SK-N-SH (cell line): ENCODE measurements around the gene HOMER2. TPM values are rescaled to one million over a fixed set of nuclear protein-coding genes. Genes with fewer than 3 reads are reported as not detected.
A peak's percentile ranks its signal among the peaks of the same experiment; 100 is the strongest.

ENCODE experiments used
- CTCF ChIA-PET: fragments of 300-600, 350-600 bp; formaldehyde crosslinking; extraction: SDS; loops from one replicate; lab custom pipeline; 2021; lab: Yijun Ruan, JAX
- POLR2A ChIA-PET: fragments of 350-600 bp; sonication (Branson Sonifier 250); formaldehyde crosslinking; extraction: SDS; loops from one replicate; lab custom pipeline; 2020; ENCODE audit warnings: antibody characterized with exemption, inconsistent platforms; lab: Yijun Ruan, JAX
- DNase-seq: peaks from one replicate; pipeline ENCODE4 v3.0.0; 2012
- H2AFZ ChIP-seq: fragments of 200-600 bp; sonication (generic); 2 replicates; pipeline ENCODE4 v1.8.1; 2016; ENCODE audit warnings: antibody characterized with exemption, mild to moderate bottlenecking, low read depth
- H3F3A ChIP-seq: fragments of 200-600 bp; sonication (generic); replicated peaks from 2 replicates; pipeline ENCODE3; 2016; ENCODE audit warnings: antibody characterized with exemption, mild to moderate bottlenecking; ENCODE audit not compliant: insufficient read depth
- H3K27ac ChIP-seq, 2 experiments: fragments of 200-500 bp in 1 of 2; fragments of 200-600 bp in 1 of 2; sonication (Bioruptor generic) in 1 of 2; sonication (generic), shearing (Covaris generic) in 1 of 2; 2 replicates each; pipeline versions ENCODE4 v1.5.1 to v1.6.1; 2014 to 2016; ENCODE audit warnings: low read depth in 2 of 2, inconsistent platforms in 1 of 2, low read length in 1 of 2, mild to moderate bottlenecking in 1 of 2, mixed read lengths in 1 of 2
- H3K27me3 ChIP-seq: fragments of 200-600 bp; sonication (generic), shearing (Covaris generic); 2 replicates; pipeline ENCODE4 v1.6.1; 2016; ENCODE audit warnings: mixed run types; ENCODE audit not compliant: insufficient read depth
- H3K36me3 ChIP-seq, 2 experiments: fragments of 200-500 bp in 1 of 2; fragments of 200-600 bp in 1 of 2; sonication (Bioruptor generic) in 1 of 2; sonication (generic) in 1 of 2; replicated peaks in 1 of 2; 2 replicates each; pipeline versions ENCODE3 to v1.5.1; 2014 to 2016; ENCODE audit warnings: low read length in 1 of 2, mild to moderate bottlenecking in 1 of 2; ENCODE audit not compliant: insufficient read depth in 2 of 2, control insufficient read depth in 1 of 2
- H3K4me1 ChIP-seq, 2 experiments: fragments of 200-500 bp in 1 of 2; fragments of 200-600 bp in 1 of 2; sonication (Bioruptor generic) in 1 of 2; sonication (generic), shearing (Covaris generic) in 1 of 2; 2 replicates each; pipeline versions ENCODE4 v1.5.1 to v1.6.1; 2014 to 2016; ENCODE audit warnings: low read depth in 1 of 2, low read length in 1 of 2, mixed run types in 1 of 2; ENCODE audit not compliant: insufficient read depth in 2 of 2, control insufficient read depth in 1 of 2
- H3K4me2 ChIP-seq: fragments of 200-600 bp; sonication (generic), shearing (Covaris generic); 2 replicates; pipeline ENCODE4 v1.6.1; 2017; ENCODE audit warnings: mixed run types
- H3K4me3 ChIP-seq, 2 experiments: fragments of 200-500 bp in 1 of 2; fragments of 200-600 bp in 1 of 2; sonication (Bioruptor generic) in 1 of 2; sonication (generic), shearing (Covaris generic) in 1 of 2; 2 replicates each; pipeline versions ENCODE4 v1.5.1 to v1.8.1; 2014 to 2016; ENCODE audit warnings: low read depth in 2 of 2, inconsistent platforms in 1 of 2, low read length in 1 of 2, mild to moderate bottlenecking in 1 of 2, mixed read lengths in 1 of 2, moderate library complexity in 1 of 2
- H3K79me2 ChIP-seq: fragments of 200-600 bp; sonication (generic); 2 replicates; pipeline ENCODE4 v1.8.1; 2017; ENCODE audit warnings: mild to moderate bottlenecking; ENCODE audit not compliant: insufficient read depth
- H3K9ac ChIP-seq: fragments of 200-600 bp; sonication (generic); 2 replicates; pipeline ENCODE4 v1.6.1; 2017; ENCODE audit warnings: mixed run types
- H3K9me2 ChIP-seq: fragments of 200-600 bp; sonication (generic); 2 replicates; pipeline ENCODE4 v1.6.1; 2017; ENCODE audit warnings: mixed run types
- H3K9me3 ChIP-seq: fragments of 200-600 bp; sonication (generic); 2 replicates; pipeline ENCODE4 v1.6.1; 2017; ENCODE audit warnings: mixed run types, mild to moderate bottlenecking, moderate library complexity
- H4K20me1 ChIP-seq: fragments of 200-600 bp; sonication (generic); 2 replicates; pipeline ENCODE4 v1.6.1; 2017; ENCODE audit warnings: mild to moderate bottlenecking, mixed run types; ENCODE audit not compliant: insufficient read depth
- CHD2 ChIP-seq: fragments of 150-350 bp; IDR thresholded peaks from 2 replicates; pipeline ENCODE4 v1.6.1; 2018; ENCODE audit warnings: low read length; ENCODE audit not compliant: partially characterized antibody
- ELF1 ChIP-seq: IDR thresholded peaks from 2 replicates; pipeline ENCODE4 v1.4.0; 2012
- EP300 ChIP-seq, 2 experiments: IDR thresholded peaks; 2 replicates each; pipeline versions ENCODE4 v1.4.0 to v1.6.1; 2012; ENCODE audit warnings: borderline replicate concordance in 1 of 2, low read depth in 1 of 2, low read length in 1 of 2
- EZH2phosphoT487 ChIP-seq: fragments of 200-600 bp; sonication (generic); IDR thresholded peaks from 2 replicates; pipeline ENCODE4 v1.6.1; 2017; ENCODE audit warnings: low read depth, mixed run types, mild to moderate bottlenecking, antibody characterized with exemption, moderate library complexity, borderline replicate concordance
- FOSL2 ChIP-seq: IDR thresholded peaks from 2 replicates; pipeline ENCODE4 v1.4.0; 2012; ENCODE audit warnings: low read depth, mild to moderate bottlenecking, moderate library complexity, borderline replicate concordance
- FOXJ3 ChIP-seq: sonication (generic); formaldehyde crosslinking; IDR thresholded peaks from 2 replicates; pipeline ENCODE4 v1.5.1; 2020; ENCODE audit warnings: mild to moderate bottlenecking, missing genetic modification reagents
- GATA2 ChIP-seq: sonication (generic); formaldehyde crosslinking; IDR thresholded peaks from 2 replicates; pipeline ENCODE4 v1.5.0; 2020; ENCODE audit warnings: mild to moderate bottlenecking, missing genetic modification reagents
- JUND ChIP-seq: IDR thresholded peaks from 2 replicates; pipeline ENCODE4 v1.4.0; 2012
- NRF1 ChIP-seq: IDR thresholded peaks from 2 replicates; pipeline ENCODE4 v1.6.1; 2012; ENCODE audit warnings: low read depth, mild to moderate bottlenecking, low read length
- RCOR1 ChIP-seq: fragments of 150-350 bp; IDR thresholded peaks from 2 replicates; pipeline ENCODE4 v1.6.1; 2017; ENCODE audit warnings: antibody characterized with exemption, low read length
- RFX5 ChIP-seq: IDR thresholded peaks from 2 replicates; pipeline ENCODE4 v1.6.1; 2012; ENCODE audit warnings: mild to moderate bottlenecking, improper control_type of control experiment, low read length
- RXRA ChIP-seq: IDR thresholded peaks from 2 replicates; pipeline ENCODE4 v1.4.0; 2012; ENCODE audit warnings: low read depth, mild to moderate bottlenecking, borderline replicate concordance
- SMC3 ChIP-seq: IDR thresholded peaks from 2 replicates; pipeline ENCODE4 v1.6.1; 2012; ENCODE audit warnings: low read depth, low read length, improper control_type of control experiment
- TCF12 ChIP-seq: IDR thresholded peaks from 2 replicates; pipeline ENCODE4 v1.4.0; 2012
- YY1 ChIP-seq: IDR thresholded peaks from 2 replicates; pipeline ENCODE4 v1.4.0; 2012; ENCODE audit warnings: low read depth, mild to moderate bottlenecking
- WGBS: methylation state at CpG from one replicate; pipeline ENCODE4 v1.1.6; 2017; ENCODE audit warnings: low lambda C conversion rate; 5-methylcytosine and 5-hydroxymethylcytosine counted together
- polyA plus RNA-seq, 3 experiments: library from polyadenylated mRNA; depleted of rRNA; stranded (reverse); fragments of >200 nt; gene quantifications; 2 replicates each; pipeline ENCODE4 v1.2.3, GENCODE V29; 2012
- TF ChIP-seq, protein P1 (sequence below): IDR thresholded peaks from 2 replicates; pipeline ENCODE4 v1.4.0; 2012; ENCODE audit warnings: low read depth, borderline replicate concordance
- TF ChIP-seq, protein P2 (sequence below): fragments of 150-350 bp; IDR thresholded peaks from 2 replicates; pipeline ENCODE4 v1.6.1; 2017; ENCODE audit warnings: antibody characterized with exemption, low read length, low read depth, borderline replicate concordance

HOMER2 gene
- polyA plus RNA-seq, 1 of the 3 experiments (the other 2 are of a cell fraction) = 7.3 TPM

DNA sequence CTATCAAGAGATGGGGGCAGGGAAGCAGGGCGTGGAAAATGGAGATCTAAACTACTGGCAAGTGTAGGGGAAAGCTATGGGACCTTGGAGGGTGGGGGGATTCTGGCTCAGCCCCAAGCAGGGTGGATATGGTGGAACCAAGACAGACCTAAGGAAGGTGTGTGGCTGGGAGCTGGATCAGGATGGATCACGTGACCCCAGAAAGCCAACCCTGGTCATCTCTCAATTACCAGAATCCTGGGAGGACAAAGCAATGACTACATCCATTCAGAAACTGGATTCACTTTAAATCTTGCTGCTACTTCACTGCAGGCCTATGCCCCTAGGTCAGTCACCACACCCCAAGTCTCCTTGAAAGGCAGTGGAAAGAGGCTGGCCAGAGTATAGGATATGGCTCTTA, 74.7 kb downstream of the HOMER2 start:
- no peaks in the 10 kb centered on the region for H4K20me1 ChIP-seq
- H3K9me2 ChIP-seq = no peaks in the 10 kb centered on the region
- H2AFZ ChIP-seq = no peak overlapping the region
- H3K36me3 ChIP-seq = peaks cover 0 to 7% of the 10 kb centered on the region in 2 experiments
- no peak overlapping the region for H3K4me2 ChIP-seq
- ChIA-PET POLR2A (no interaction called here), CTCF (interaction anchor here (1.2 to 1.5 kb wide), 3 partner anchors 15 to 26 kb away, joined by 3 to 4 read pairs (median 3); no protein-coding TSS in a partner anchor)
- H3K4me1 ChIP-seq = peaks cover 0 to 2% of the 10 kb centered on the region in 2 experiments; a peak in 2 of 4 replicates
- H3K27me3 ChIP-seq = no peaks in the 10 kb centered on the region
- WGBS = 86% methylated on average over 2 of the region's 2 CpGs
- H3K27ac ChIP-seq = no peak overlapping the region
- no peak overlapping the region for H3K9ac ChIP-seq
- DNase-seq = no peak
- H3F3A ChIP-seq = no peaks in the 10 kb centered on the region
- no peaks in the 10 kb centered on the region for H3K9me3 ChIP-seq
- no peaks in the 10 kb centered on the region for H3K79me2 ChIP-seq
- no peak overlapping the region for H3K4me3 ChIP-seq
- TF ChIP-seq RXRA (no peak), JUND (no peak), FOSL2 (no peak), ELF1 (no peak)
- TF ChIP-seq, protein P1, sequence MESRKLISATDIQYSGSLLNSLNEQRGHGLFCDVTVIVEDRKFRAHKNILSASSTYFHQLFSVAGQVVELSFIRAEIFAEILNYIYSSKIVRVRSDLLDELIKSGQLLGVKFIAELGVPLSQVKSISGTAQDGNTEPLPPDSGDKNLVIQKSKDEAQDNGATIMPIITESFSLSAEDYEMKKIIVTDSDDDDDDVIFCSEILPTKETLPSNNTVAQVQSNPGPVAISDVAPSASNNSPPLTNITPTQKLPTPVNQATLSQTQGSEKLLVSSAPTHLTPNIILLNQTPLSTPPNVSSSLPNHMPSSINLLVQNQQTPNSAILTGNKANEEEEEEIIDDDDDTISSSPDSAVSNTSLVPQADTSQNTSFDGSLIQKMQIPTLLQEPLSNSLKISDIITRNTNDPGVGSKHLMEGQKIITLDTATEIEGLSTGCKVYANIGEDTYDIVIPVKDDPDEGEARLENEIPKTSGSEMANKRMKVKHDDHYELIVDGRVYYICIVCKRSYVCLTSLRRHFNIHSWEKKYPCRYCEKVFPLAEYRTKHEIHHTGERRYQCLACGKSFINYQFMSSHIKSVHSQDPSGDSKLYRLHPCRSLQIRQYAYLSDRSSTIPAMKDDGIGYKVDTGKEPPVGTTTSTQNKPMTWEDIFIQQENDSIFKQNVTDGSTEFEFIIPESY = no peak

DNA sequence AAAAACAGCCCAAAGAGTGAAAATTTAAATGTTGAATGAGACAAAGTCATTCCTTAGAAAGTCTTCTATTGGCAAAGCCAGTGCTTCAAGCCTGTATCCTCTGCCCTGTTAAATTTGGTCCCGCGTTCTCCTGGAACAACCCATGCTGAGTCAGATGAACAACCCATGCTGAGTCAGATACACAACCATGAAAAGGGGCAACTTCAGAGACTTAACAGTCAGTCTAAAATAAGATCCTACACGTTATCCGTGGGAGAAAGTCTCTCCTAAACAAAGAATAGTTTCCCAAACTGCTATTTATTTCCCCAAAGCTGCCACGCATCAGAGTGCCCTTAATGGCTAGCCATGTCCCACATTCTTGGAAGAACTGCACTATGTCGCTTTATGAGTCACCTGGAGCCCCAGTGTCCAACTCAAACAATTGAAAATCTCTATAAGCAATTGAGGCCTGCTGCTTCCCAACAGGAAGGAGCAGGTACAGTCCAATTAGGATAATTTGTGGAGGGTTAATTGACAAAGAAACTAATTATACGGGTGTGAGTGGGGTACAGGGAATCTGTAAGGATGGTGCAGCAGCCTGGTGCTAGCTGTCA, 77.0 kb downstream of the HOMER2 start:
- H3K4me3 ChIP-seq = no peak overlapping the region
- H3K36me3 ChIP-seq = peaks cover 0 to 7% of the 10 kb centered on the region in 2 experiments
- TF ChIP-seq FOSL2 = 0 out of 2 replicates have a peak, but pooled peaks have one; percentile 2
- peak; percentile 23 for TF ChIP-seq JUND
- TF ChIP-seq EZH2phosphoT487 = no peak
- no peaks in the 10 kb centered on the region for H3K27me3 ChIP-seq
- no peaks in the 10 kb centered on the region for H3K79me2 ChIP-seq
- no peak overlapping the region for H3K4me2 ChIP-seq
- no peaks in the 10 kb centered on the region for H3K9me3 ChIP-seq
- H3K4me1 ChIP-seq = peaks cover 0 to 2% of the 10 kb centered on the region in 2 experiments; a peak in 2 of 4 replicates
- H3F3A ChIP-seq = no peaks in the 10 kb centered on the region
- no peaks in the 10 kb centered on the region for H4K20me1 ChIP-seq
- POLR2A ChIA-PET = no interaction called here
- DNase-seq = no peak
- no peak overlapping the region for H3K9ac ChIP-seq
- 55% methylated on average over 7 of the region's 7 CpGs for WGBS
- no peak overlapping the region for H2AFZ ChIP-seq
- CTCF ChIA-PET = interaction anchor here (1.0 kb wide), 1 partner anchor 20 kb away, joined by 3 read pairs; no protein-coding TSS in a partner anchor
- H3K27ac ChIP-seq = no peak overlapping the region
- no peaks in the 10 kb centered on the region for H3K9me2 ChIP-seq

DNA sequence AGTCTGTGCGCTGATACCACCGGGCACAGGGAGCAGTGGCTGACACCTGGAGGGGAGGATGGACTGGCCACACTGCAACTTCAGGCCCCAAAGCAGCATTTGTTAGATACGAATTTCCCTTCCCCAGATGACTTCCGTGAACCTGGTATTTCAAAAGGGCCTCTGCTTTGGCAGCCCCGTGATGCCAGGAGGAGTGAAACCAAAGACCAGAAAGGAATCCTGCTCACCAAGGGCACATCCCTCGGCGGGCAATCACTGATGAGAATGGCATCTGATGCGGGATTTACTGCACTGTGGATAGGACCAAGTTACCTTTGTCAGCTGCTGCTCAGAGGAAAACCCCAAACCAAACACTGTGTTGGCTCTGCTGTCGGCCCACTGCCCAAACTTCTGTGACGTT, 77.6 kb downstream of the HOMER2 start:
- Histone ChIP-seq H3K36me3 (peaks cover 0 to 7% of the 10 kb centered on the region in 2 experiments), H3K9me3 (no peaks in the 10 kb centered on the region), H3K4me1 (peaks cover 0 to 2% of the 10 kb centered on the region in 2 experiments; a peak in 2 of 4 replicates), H3K27me3 (no peaks in the 10 kb centered on the region), H4K20me1 (no peaks in the 10 kb centered on the region), H3K27ac (no peak overlapping the region), H2AFZ (no peak overlapping the region), H3K9ac (no peak overlapping the region), H3F3A (no peaks in the 10 kb centered on the region), H3K4me3 (no peak overlapping the region), H3K79me2 (no peaks in the 10 kb centered on the region), H3K9me2 (no peaks in the 10 kb centered on the region), H3K4me2 (no peak overlapping the region)
- no peak for DNase-seq
- POLR2A ChIA-PET = no interaction called here
- WGBS = 90% methylated on average over 10 of the region's 10 CpGs
- CTCF ChIA-PET = interaction anchor here (1.0 kb wide), 1 partner anchor 20 kb away, joined by 3 read pairs; no protein-coding TSS in a partner anchor
- TF ChIP-seq GATA2 (CRISPR knock-in tag) = no peak
- TF ChIP-seq, protein P2, sequence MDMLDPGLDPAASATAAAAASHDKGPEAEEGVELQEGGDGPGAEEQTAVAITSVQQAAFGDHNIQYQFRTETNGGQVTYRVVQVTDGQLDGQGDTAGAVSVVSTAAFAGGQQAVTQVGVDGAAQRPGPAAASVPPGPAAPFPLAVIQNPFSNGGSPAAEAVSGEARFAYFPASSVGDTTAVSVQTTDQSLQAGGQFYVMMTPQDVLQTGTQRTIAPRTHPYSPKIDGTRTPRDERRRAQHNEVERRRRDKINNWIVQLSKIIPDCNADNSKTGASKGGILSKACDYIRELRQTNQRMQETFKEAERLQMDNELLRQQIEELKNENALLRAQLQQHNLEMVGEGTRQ = no peak
- no peak for TF ChIP-seq RCOR1
- no peak for TF ChIP-seq NRF1
- no peak for TF ChIP-seq SMC3
- TF ChIP-seq CHD2 = no peak
- TF ChIP-seq EP300 (IDR thresholded peaks at IDR 0.05; ENCODE audit: borderline replicate concordance in 1 of 2, low read depth in 1 of 2, low read length in 1 of 2) = no peak
- TF ChIP-seq YY1 = no peak
- no peak for TF ChIP-seq RFX5
- no peak for TF ChIP-seq TCF12
- TF ChIP-seq FOXJ3 = no peak
